ENCODE measurements around the gene ATP5F1B. TPM values are rescaled to one million over a fixed set of nuclear protein-coding genes. Genes with fewer than 3 reads are reported as not detected.

The ATP5F1B gene
- total and polyA plus RNA-seq, 9 of the 15 experiments (the other 6 are each of a cell fraction or from before 2014, with no cell fraction given): 908 to 3,125 (median 1,482) TPM

GRCh38 chr12:56687223-56688128 lies 41.7 kb upstream of the ATP5F1B start (continued):
- TF ChIP-seq BMI1 (IDR thresholded peaks at IDR 0.05; ENCODE audit: low read length) (no peak), RFX1 (IDR thresholded peaks at IDR 0.05) (0 out of 2 replicates have a peak, but pooled peaks have one; percentile 23), ZNF561 (CRISPR knock-in tag; conservative IDR thresholded peaks at IDR 0.05) (no peak), MCM7 (IDR thresholded peaks at IDR 0.05) (no peak), CUX1 (CRISPR knock-in tag; IDR thresholded peaks at IDR 0.05) (no peak), HMGN3 (IDR thresholded peaks at IDR 0.05; ENCODE audit: borderline replicate concordance, extremely low read depth, insufficient read length, low read depth, low read length) (peak; percentile 47), ZNF316 (IDR thresholded peaks at IDR 0.05) (no peak), ZNF699 (CRISPR knock-in tag; IDR thresholded peaks at IDR 0.05; ENCODE audit: insufficient replicate concordance) (no peak), GATAD2A (IDR thresholded peaks at IDR 0.05) (no peak), NR3C1 (CRISPR knock-in tag; IDR thresholded peaks at IDR 0.05) (no peak)
- TF ChIP-seq, protein P1, sequence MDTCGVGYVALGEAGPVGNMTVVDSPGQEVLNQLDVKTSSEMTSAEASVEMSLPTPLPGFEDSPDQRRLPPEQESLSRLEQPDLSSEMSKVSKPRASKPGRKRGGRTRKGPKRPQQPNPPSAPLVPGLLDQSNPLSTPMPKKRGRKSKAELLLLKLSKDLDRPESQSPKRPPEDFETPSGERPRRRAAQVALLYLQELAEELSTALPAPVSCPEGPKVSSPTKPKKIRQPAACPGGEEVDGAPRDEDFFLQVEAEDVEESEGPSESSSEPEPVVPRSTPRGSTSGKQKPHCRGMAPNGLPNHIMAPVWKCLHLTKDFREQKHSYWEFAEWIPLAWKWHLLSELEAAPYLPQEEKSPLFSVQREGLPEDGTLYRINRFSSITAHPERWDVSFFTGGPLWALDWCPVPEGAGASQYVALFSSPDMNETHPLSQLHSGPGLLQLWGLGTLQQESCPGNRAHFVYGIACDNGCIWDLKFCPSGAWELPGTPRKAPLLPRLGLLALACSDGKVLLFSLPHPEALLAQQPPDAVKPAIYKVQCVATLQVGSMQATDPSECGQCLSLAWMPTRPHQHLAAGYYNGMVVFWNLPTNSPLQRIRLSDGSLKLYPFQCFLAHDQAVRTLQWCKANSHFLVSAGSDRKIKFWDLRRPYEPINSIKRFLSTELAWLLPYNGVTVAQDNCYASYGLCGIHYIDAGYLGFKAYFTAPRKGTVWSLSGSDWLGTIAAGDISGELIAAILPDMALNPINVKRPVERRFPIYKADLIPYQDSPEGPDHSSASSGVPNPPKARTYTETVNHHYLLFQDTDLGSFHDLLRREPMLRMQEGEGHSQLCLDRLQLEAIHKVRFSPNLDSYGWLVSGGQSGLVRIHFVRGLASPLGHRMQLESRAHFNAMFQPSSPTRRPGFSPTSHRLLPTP (IDR thresholded peaks at IDR 0.05; ENCODE audit: borderline replicate concordance, extremely low read depth, insufficient read length): no peak
- TF ChIP-seq, protein P2, sequence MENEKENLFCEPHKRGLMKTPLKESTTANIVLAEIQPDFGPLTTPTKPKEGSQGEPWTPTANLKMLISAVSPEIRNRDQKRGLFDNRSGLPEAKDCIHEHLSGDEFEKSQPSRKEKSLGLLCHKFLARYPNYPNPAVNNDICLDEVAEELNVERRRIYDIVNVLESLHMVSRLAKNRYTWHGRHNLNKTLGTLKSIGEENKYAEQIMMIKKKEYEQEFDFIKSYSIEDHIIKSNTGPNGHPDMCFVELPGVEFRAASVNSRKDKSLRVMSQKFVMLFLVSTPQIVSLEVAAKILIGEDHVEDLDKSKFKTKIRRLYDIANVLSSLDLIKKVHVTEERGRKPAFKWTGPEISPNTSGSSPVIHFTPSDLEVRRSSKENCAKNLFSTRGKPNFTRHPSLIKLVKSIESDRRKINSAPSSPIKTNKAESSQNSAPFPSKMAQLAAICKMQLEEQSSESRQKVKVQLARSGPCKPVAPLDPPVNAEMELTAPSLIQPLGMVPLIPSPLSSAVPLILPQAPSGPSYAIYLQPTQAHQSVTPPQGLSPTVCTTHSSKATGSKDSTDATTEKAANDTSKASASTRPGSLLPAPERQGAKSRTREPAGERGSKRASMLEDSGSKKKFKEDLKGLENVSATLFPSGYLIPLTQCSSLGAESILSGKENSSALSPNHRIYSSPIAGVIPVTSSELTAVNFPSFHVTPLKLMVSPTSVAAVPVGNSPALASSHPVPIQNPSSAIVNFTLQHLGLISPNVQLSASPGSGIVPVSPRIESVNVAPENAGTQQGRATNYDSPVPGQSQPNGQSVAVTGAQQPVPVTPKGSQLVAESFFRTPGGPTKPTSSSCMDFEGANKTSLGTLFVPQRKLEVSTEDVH (IDR thresholded peaks at IDR 0.05; ENCODE audit: low read depth, partially characterized antibody): no peak
- TF ChIP-seq, protein P3, sequence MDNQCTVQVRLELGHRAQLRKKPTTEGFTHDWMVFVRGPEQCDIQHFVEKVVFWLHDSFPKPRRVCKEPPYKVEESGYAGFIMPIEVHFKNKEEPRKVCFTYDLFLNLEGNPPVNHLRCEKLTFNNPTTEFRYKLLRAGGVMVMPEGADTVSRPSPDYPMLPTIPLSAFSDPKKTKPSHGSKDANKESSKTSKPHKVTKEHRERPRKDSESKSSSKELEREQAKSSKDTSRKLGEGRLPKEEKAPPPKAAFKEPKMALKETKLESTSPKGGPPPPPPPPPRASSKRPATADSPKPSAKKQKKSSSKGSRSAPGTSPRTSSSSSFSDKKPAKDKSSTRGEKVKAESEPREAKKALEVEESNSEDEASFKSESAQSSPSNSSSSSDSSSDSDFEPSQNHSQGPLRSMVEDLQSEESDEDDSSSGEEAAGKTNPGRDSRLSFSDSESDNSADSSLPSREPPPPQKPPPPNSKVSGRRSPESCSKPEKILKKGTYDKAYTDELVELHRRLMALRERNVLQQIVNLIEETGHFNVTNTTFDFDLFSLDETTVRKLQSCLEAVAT (IDR thresholded peaks at IDR 0.05): peak; percentile 69 to 86; a peak in 3 of 4 replicates
